HG02610 (cell line): ENCODE measurements around the gene CARD9.

ENCODE experiments used
- ATAC-seq: cut with Tn5 transposase; IDR thresholded peaks from one replicate; pipeline ENCODE4 v1.9.1; 2021; ENCODE audit warnings: mild to moderate bottlenecking, moderate library complexity; ENCODE audit not compliant: unreplicated experiment

Gene CARD9

DNA sequence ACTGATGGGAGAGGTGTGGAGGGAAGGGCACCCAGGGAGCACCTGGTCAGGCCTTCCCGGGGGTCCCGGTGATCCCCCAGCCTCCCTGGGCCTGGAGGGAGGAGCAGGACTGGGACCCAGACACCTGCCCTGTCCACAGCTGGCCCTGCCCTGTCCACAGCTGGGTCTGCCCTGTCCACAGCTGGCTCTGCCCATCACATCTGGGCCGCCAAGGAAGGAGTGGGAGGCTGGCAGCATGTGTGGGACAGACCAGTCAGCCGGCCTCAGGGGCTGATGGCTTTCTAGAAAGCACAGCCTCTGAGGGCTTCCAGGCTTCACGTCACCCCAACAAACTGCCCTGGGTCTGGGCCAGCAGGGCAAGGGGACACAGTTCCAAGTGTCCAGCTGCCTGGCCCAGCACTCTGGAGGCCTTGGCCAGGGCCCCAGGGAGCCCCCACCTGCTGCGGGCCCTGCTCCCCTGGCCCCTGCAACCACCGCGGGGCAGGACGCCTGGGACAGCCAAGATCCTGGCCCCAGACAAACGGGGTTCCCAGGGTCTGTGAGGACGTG, 22.1 kb downstream of the CARD9 start:
- ATAC-seq = no peak

DNA sequence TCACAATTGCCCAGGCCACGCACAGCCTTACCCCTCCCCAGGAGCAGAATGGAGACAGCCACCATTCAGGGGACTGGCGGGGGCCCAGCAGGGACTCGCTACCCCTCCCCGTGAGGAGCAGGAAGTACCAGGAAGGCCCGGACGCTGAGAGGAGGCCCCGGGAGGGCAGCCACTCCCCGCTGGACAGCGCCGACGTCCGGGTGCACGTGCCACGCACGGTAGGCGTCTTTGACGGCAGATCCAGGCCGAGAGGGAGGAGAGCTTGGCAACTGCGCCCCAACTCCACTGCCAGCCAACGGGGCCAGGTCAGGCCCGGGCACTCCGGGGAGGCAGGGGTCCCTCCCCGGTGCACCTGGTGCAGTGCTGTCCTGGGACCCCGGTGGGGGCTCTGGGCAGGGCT, 23.9 kb downstream of the CARD9 start:
- ATAC-seq = no peak

- no peak for ATAC-seq
Measured at GRCh38 chr9:136348691-136349090, 24.8 kb downstream of the CARD9 start.

GRCh38 chr9:136347472-136348256, 25.8 kb downstream of the CARD9 start:
- no peak for ATAC-seq

GRCh38 chr9:136346927-136347465, 26.5 kb downstream of the CARD9 start:
- ATAC-seq = no peak

- ATAC-seq = no peak
Measured at GRCh38 chr9:136346157-136346481, 27.4 kb downstream of the CARD9 start.

DNA sequence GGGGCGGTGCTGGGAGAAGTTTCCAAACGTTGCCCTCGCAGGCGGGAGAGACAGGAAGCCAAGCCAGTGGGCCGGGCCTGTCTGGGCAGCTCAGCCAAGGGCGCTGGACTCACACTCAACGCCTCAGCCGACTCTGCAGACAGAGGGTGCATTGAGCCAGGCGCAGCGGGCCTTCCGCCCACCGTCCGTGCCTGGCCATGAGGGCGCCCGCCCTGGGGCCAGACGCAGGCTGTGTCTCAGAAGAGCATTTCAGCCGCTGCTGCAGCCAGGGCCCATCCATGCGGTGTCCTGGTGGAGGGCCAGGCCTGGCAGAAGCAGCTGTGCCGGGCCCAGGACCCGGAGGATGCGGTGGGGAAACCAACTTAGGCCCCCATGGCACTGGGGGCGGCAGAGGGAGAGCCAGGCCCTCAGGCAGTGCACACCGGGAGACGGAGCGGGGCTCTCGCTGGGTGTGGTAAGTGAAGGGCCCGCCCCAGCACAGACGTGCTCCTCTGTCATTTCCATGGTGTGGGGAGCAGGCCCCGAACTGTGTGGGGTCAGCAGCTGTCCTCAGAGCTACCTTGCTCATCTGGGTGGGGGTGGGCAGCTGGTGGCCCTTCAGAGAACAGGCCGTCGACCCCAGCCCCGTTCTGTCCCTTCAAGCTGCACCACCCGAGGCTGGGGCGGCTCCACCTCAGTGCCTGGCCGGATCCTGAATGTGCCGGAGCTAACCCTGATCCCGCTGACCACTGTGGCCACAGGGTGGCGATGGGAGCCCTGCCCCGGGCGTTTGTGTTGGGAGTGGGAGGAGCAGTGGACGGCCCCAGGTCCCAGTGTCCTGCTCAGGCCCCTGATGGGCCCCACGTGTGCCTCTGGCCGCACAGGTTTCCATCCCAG, 27.9 kb downstream of the CARD9 start:
- ATAC-seq = no peak

- no peak for ATAC-seq
Measured at GRCh38 chr9:136344544-136345280, 28.8 kb downstream of the CARD9 start.

DNA sequence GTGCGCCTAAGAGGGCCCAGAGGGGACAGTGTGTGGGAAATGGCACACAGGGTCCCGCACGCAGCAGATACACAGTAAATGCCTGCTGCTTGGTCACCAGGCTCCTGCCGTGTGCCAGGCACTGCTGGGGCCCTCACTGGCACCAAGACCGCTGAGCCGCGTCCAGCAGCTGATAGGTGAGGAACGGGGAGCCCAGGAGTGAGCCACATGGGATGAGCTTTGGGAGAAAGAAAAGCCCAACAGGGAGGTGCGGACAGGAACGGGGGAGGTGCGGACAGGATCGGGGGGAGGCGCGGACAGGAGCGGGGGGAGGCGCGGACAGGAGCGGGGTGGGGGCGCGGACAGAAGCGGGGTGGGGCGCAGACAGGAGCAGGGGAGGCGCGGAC, 29.6 kb downstream of the CARD9 start:
- no peak for ATAC-seq

DNA sequence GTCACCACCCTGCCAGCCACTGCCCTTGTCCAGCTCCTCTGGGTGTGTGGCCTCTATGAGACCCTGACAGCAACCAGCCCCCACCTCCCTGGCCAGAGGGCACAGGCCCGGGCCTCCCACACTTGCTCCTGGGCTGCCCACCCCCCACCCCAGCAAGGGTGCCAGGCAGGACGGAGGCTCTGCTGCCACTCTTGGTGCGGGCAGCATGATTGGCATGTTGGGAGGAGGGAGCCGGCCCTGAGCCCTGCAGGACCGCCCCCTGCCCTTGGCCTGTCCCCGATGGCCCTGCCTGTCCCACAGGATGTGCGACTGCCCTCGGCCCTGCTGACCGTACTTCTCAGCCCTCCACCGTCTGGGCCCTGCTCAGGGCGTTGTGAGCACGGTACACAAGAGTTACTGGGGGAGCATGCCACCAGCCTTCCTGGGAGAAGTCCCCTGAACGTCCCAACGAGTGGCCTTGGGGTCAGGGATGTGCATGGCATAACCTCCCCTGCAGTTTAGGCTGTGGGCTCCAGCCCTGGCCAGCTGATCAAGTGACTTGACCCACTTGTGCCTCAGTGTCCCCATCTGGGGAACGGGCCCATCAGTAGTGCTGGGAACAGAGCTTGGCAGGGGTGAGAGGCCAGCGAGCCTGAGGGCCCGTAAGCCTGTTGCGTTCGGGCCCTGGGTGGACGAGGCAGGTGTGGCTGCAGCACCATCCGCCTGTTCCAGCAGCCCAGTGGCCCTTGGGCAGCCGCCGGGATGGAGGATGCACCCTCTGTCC, 30.2 kb downstream of the CARD9 start:
- no peak for ATAC-seq

GRCh38 chr9:136342181-136343120, 31.0 kb downstream of the CARD9 start:
- ATAC-seq = no peak

DNA sequence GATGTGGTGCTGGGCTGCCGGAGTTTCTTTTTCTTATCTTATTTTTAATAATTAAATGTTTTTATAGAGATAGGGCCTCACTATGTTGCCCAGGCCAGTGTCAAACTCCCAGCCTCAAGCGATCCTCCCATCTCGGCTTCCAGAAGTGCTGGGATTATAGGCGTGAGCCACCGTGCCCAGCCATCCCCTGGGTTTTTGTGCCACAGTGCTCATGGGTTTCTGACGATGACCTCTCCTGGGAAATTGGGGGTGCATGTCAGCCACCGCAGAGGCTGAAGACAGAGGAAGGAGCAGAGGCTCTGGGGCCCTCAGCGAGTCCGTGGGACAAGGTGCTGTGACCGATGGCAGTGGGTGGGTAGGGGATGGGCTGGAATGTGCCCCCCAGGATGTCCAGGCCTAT, 31.7 kb downstream of the CARD9 start:
- ATAC-seq = no peak

DNA sequence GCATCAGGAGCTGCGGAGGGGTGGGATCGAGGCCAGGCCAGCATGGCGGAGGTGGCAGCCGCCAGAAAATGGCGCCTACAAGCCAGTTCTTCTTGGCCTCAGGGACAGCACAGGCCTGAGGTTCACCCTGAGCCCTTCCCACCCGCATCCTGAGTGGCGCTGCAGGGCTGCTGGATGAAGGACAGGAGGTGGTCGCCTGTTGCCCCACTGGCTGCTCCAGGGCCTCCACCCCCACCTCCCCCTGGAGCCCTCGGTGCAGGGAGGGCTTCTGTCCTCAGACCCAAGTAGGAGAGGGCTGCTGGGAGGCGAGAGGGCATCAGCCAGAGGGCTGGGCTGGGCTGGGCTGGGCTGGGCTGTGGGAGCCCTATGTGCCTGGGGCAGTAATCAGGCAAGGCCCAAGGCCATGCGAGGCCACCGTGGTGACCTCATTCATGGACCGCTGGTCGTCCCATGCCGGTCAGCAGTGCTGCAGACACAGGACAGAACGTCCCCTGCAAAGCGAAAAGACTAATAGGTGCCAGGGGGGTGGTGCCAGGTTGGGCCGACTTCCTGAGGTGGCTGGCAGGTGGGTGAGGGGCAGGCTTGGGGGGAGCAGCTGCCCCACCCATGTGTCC, 32.3 kb downstream of the CARD9 start:
- ATAC-seq = no peak

GRCh38 chr9:136340356-136341041, 33.0 kb downstream of the CARD9 start:
- ATAC-seq = no peak

DNA sequence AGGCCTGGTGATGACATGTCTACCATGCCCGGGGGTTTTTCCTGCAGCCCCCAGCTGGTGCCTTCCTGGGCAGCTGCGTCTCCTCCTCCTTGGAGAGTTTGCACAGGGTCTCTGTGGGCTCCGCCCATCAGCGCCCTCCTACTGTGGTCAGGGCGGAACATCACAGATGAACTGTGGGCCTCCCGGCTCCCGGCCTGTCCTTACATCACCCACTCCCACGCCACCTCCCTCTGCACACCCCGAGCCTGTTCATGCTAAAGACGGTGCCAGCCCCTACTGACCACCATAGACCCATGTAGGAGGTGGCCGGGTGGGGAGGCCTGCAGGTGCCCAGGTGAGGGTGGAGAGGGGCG, 33.5 kb downstream of the CARD9 start:
- ATAC-seq = no peak

- ATAC-seq = no peak
Measured at GRCh38 chr9:136339173-136339957, 34.1 kb downstream of the CARD9 start.

DNA sequence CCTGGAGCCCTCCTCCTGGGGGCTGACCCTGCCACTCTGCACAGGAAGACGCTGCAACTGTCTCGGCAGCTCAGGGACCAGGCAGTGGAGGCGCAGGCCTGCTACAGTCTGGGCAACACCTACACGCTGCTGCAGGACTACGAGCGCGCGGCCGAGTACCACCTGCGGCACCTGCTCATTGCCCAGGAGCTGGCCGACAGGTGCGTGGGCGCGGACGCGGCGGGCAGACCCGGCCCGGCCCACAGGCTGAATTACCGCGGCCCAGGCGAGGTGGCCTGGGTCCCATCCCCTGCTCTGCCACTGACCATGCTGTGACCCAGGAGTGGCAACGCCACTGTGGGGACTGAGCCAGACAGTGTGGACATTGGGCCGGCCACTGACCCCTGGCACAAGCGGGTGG, 35.0 kb downstream of the CARD9 start:
- ATAC-seq = no peak
